WTC11 (cell line): ENCODE data around the gene CDK6. TPM values are rescaled to one million over a fixed set of nuclear protein-coding genes. Genes with fewer than 3 reads are reported as not detected.

Experiments
- ATAC-seq: fragments of 200-7000 bp; cut with Tn5 transposase; 2 replicates; pipeline ENCODE4 v1.10.0; 2021; ENCODE audit warnings: mild to moderate bottlenecking, moderate library complexity
- CTCF ChIA-PET: fragments of 300-600 bp; sonication (Branson Sonifier 250); formaldehyde crosslinking; loops from one replicate; lab custom pipeline; 2021; ENCODE audit warnings: antibody characterized with exemption; lab: Charles Lee
- POLR2A ChIA-PET: fragments of 350-600 bp; sonication (Branson Sonifier 250); formaldehyde crosslinking; loops from one replicate; lab custom pipeline; 2021; ENCODE audit warnings: antibody characterized with exemption; lab: Charles Lee
- DNase-seq: peaks from one replicate; pipeline ENCODE4 v3.0.0; 2021; ENCODE audit warnings: low spot score
- H3K27ac Mint-ChIP-seq: 2 replicates; pipeline ENCODE4 v1.8.0; 2021; ENCODE audit warnings: mixed read lengths
- H3K27me3 Mint-ChIP-seq: 2 replicates; pipeline ENCODE4 v1.8.0; 2021; ENCODE audit warnings: low read depth, mild to moderate bottlenecking, moderate library complexity, mixed read lengths
- H3K36me3 Mint-ChIP-seq: 2 replicates; pipeline ENCODE4 v1.8.0; 2021; ENCODE audit warnings: mixed read lengths
- H3K4me1 Mint-ChIP-seq: 2 replicates; pipeline ENCODE4 v1.8.0; 2022; ENCODE audit warnings: mixed read lengths
- H3K4me3 Mint-ChIP-seq: 2 replicates; pipeline ENCODE4 v1.8.0; 2021; ENCODE audit warnings: mild to moderate bottlenecking, moderate library complexity, mixed read lengths
- H3K9me3 Mint-ChIP-seq: 2 replicates; pipeline ENCODE4 v1.8.0; 2021; ENCODE audit warnings: mixed read lengths
- AFF4 ChIP-seq: sonication (generic); formaldehyde crosslinking; IDR thresholded peaks from 2 replicates; pipeline ENCODE4 v1.8.1; 2023; ENCODE audit warnings: mild to moderate bottlenecking, missing genetic modification reagents, borderline replicate concordance
- AR ChIP-seq: fragments of 250-450 bp; sonication (Bioruptor Pico); IDR thresholded peaks from 2 replicates; pipeline ENCODE4 v1.9.0; 2021; ENCODE audit warnings: mild to moderate bottlenecking
- ATF3 ChIP-seq: sonication (generic); formaldehyde crosslinking; conservative IDR thresholded peaks from 2 replicates; pipeline ENCODE4 v1.8.1; 2022; ENCODE audit warnings: mild to moderate bottlenecking, missing genetic modification reagents
- CREB1 ChIP-seq: sonication (generic); formaldehyde crosslinking; IDR thresholded peaks from 2 replicates; pipeline ENCODE4 v1.8.0; 2023; ENCODE audit warnings: mild to moderate bottlenecking, missing genetic modification reagents
- GRHL2 ChIP-seq: fragments of 250-450 bp; sonication (Bioruptor Pico); IDR thresholded peaks from 2 replicates; pipeline ENCODE4 v1.8.0; 2022; ENCODE audit warnings: mild to moderate bottlenecking, moderate library complexity; ENCODE audit not compliant: insufficient replicate concordance, severe bottlenecking
- KAT7 ChIP-seq: sonication (generic); formaldehyde crosslinking; IDR thresholded peaks from 2 replicates; pipeline ENCODE4 v1.8.1; 2023; ENCODE audit warnings: missing genetic modification reagents, mild to moderate bottlenecking, borderline replicate concordance
- MAX ChIP-seq: sonication (generic); formaldehyde crosslinking; IDR thresholded peaks from 2 replicates; pipeline ENCODE4 v1.8.0; 2022; ENCODE audit warnings: mild to moderate bottlenecking, missing genetic modification reagents
- NFYB ChIP-seq: sonication (generic); formaldehyde crosslinking; conservative IDR thresholded peaks from 2 replicates; pipeline ENCODE4 v1.8.0; 2022; ENCODE audit warnings: low read depth, missing genetic modification reagents
- NR2C2 ChIP-seq: sonication (generic); formaldehyde crosslinking; IDR thresholded peaks from 2 replicates; pipeline ENCODE4 v1.8.0; 2022; ENCODE audit warnings: mild to moderate bottlenecking, missing genetic modification reagents
- OVOL2 ChIP-seq: fragments of 250-450 bp; sonication (Bioruptor Pico); IDR thresholded peaks from 2 replicates; pipeline ENCODE4 v1.9.0; 2021; ENCODE audit warnings: mild to moderate bottlenecking, borderline replicate concordance
- PRDM15 ChIP-seq: sonication (generic); formaldehyde crosslinking; IDR thresholded peaks from 2 replicates; pipeline ENCODE4 v1.8.0; 2022; ENCODE audit warnings: missing genetic modification reagents
- SMAD3 ChIP-seq: sonication (generic); formaldehyde crosslinking; IDR thresholded peaks from 2 replicates; pipeline ENCODE4 v1.8.0; 2022; ENCODE audit warnings: missing genetic modification reagents, mild to moderate bottlenecking, borderline replicate concordance
- ZNF232 ChIP-seq: sonication (generic); formaldehyde crosslinking; IDR thresholded peaks from 2 replicates; pipeline ENCODE4 v1.8.0; 2022; ENCODE audit warnings: mild to moderate bottlenecking, missing genetic modification reagents
- total RNA-seq: library from RNA; stranded (reverse); gene quantifications from 3 replicates; pipeline ENCODE4 v1.2.3, GENCODE V29; 2021
- TF ChIP-seq, protein P1 (sequence below): sonication (generic); formaldehyde crosslinking; IDR thresholded peaks from 2 replicates; pipeline ENCODE4 v1.8.1; 2023; ENCODE audit warnings: mild to moderate bottlenecking, missing genetic modification reagents, moderate library complexity
- TF ChIP-seq, protein P2 (sequence below): sonication (generic); formaldehyde crosslinking; IDR thresholded peaks from 2 replicates; pipeline ENCODE4 v1.8.1; 2022; ENCODE audit warnings: missing genetic modification reagents, borderline replicate concordance
- TF ChIP-seq, protein P3 (sequence below): fragments of 250-450 bp; sonication (Bioruptor Pico); IDR thresholded peaks from 2 replicates; pipeline ENCODE4 v1.9.0; 2021; ENCODE audit warnings: mild to moderate bottlenecking
- TF ChIP-seq, protein P4 (sequence below): sonication (generic); formaldehyde crosslinking; IDR thresholded peaks from 2 replicates; pipeline ENCODE4 v1.8.0; 2022; ENCODE audit warnings: mild to moderate bottlenecking, missing genetic modification reagents

CDK6 gene
- total RNA-seq, 1 experiment from 2014 or later, result 47.2 TPM

DNA sequence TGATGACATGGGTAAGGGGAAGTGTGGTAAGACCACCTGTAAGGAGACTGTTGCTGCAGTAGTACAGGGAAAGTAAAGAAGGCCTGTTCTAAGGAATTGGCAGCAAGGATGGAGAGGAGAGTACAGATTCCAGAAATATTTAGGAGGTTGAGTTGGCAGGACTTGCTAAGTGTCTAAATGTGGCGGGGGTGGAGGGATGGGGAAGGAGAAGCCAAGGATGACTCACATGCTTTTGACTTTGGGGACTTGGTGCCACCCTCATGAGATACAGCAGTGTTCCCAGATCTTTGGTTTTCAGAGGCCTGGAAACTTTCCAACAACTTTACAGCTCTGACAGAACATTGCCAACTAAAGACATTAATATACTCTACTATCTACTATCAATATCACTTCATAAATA lies 45.4 kb downstream of the CDK6 start:
- H3K4me3 Mint-ChIP-seq, result no peak overlapping the region
- DNase-seq (no peak), ATAC-seq (no peak)
- peaks cover 23% of the 10 kb centered on the region for H3K4me1 Mint-ChIP-seq
- no peaks in the 10 kb centered on the region for H3K27me3 Mint-ChIP-seq
- ChIA-PET CTCF (no interaction called here), POLR2A (no interaction called here)
- TF ChIP-seq SMAD3 (CRISPR knock-in tag) (no peak), AR (no peak), ATF3 (no peak), NFYB (CRISPR knock-in tag) (no peak), AFF4 (CRISPR knock-in tag) (no peak), KAT7 (no peak), ZNF232 (no peak), OVOL2 (CRISPR knock-in tag) (no peak), GRHL2 (CRISPR knock-in tag) (no peak), CREB1 (CRISPR knock-in tag) (no peak), NR2C2 (CRISPR knock-in tag) (no peak), PRDM15 (CRISPR knock-in tag) (no peak), MAX (no peak)
- TF ChIP-seq, protein P1, sequence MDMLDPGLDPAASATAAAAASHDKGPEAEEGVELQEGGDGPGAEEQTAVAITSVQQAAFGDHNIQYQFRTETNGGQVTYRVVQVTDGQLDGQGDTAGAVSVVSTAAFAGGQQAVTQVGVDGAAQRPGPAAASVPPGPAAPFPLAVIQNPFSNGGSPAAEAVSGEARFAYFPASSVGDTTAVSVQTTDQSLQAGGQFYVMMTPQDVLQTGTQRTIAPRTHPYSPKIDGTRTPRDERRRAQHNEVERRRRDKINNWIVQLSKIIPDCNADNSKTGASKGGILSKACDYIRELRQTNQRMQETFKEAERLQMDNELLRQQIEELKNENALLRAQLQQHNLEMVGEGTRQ (CRISPR knock-in tag), result no peak
- TF ChIP-seq, protein P2, sequence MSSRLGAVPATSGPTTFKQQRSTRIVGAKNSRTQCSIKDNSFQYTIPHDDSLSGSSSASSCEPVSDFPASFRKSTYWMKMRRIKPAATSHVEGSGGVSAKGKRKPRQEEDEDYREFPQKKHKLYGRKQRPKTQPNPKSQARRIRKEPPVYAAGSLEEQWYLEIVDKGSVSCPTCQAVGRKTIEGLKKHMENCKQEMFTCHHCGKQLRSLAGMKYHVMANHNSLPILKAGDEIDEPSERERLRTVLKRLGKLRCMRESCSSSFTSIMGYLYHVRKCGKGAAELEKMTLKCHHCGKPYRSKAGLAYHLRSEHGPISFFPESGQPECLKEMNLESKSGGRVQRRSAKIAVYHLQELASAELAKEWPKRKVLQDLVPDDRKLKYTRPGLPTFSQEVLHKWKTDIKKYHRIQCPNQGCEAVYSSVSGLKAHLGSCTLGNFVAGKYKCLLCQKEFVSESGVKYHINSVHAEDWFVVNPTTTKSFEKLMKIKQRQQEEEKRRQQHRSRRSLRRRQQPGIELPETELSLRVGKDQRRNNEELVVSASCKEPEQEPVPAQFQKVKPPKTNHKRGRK (CRISPR knock-in tag), result no peak
- TF ChIP-seq, protein P3, sequence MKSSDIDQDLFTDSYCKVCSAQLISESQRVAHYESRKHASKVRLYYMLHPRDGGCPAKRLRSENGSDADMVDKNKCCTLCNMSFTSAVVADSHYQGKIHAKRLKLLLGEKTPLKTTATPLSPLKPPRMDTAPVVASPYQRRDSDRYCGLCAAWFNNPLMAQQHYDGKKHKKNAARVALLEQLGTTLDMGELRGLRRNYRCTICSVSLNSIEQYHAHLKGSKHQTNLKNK (CRISPR knock-in tag), result no peak
- TF ChIP-seq, protein P4, sequence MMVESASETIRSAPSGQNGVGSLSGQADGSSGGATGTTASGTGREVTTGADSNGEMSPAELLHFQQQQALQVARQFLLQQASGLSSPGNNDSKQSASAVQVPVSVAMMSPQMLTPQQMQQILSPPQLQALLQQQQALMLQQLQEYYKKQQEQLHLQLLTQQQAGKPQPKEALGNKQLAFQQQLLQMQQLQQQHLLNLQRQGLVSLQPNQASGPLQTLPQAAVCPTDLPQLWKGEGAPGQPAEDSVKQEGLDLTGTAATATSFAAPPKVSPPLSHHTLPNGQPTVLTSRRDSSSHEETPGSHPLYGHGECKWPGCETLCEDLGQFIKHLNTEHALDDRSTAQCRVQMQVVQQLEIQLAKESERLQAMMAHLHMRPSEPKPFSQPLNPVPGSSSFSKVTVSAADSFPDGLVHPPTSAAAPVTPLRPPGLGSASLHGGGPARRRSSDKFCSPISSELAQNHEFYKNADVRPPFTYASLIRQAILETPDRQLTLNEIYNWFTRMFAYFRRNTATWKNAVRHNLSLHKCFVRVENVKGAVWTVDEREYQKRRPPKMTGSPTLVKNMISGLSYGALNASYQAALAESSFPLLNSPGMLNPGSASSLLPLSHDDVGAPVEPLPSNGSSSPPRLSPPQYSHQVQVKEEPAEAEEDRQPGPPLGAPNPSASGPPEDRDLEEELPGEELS (CRISPR knock-in tag), result no peak
- no peak overlapping the region for H3K27ac Mint-ChIP-seq
- peaks cover 31% of the 10 kb centered on the region for H3K9me3 Mint-ChIP-seq
- H3K36me3 Mint-ChIP-seq, result peaks cover 29% of the 10 kb centered on the region
